IPS-18a (cell line): ENCODE measurements around the gene CXCL6.

ENCODE experiments used
- H3K27ac ChIP-seq: one replicate; pipeline ENCODE4 v1.5.1; 2013; ENCODE audit warnings: low read length
- H3K27me3 ChIP-seq: one replicate; pipeline ENCODE4 v1.6.1; 2013; ENCODE audit warnings: mild to moderate bottlenecking, low read length; ENCODE audit not compliant: control insufficient read depth, insufficient read depth
- H3K36me3 ChIP-seq: one replicate; pipeline ENCODE4 v1.6.1; 2013; ENCODE audit warnings: low read depth, low read length; ENCODE audit not compliant: control insufficient read depth
- H3K4me1 ChIP-seq: one replicate; pipeline ENCODE4 v1.6.1; 2013; ENCODE audit warnings: low read depth, low read length; ENCODE audit not compliant: control insufficient read depth
- H3K4me3 ChIP-seq: one replicate; pipeline ENCODE4 v1.5.1; 2013; ENCODE audit warnings: low read length
- H3K9ac ChIP-seq: one replicate; pipeline ENCODE4 v1.6.1; 2013; ENCODE audit warnings: mild to moderate bottlenecking, low read length, moderate library complexity
- H3K9me3 ChIP-seq: one replicate; pipeline ENCODE4 v1.6.1; 2013; ENCODE audit warnings: low read depth, low read length; ENCODE audit not compliant: control insufficient read depth

CXCL6 gene

DNA sequence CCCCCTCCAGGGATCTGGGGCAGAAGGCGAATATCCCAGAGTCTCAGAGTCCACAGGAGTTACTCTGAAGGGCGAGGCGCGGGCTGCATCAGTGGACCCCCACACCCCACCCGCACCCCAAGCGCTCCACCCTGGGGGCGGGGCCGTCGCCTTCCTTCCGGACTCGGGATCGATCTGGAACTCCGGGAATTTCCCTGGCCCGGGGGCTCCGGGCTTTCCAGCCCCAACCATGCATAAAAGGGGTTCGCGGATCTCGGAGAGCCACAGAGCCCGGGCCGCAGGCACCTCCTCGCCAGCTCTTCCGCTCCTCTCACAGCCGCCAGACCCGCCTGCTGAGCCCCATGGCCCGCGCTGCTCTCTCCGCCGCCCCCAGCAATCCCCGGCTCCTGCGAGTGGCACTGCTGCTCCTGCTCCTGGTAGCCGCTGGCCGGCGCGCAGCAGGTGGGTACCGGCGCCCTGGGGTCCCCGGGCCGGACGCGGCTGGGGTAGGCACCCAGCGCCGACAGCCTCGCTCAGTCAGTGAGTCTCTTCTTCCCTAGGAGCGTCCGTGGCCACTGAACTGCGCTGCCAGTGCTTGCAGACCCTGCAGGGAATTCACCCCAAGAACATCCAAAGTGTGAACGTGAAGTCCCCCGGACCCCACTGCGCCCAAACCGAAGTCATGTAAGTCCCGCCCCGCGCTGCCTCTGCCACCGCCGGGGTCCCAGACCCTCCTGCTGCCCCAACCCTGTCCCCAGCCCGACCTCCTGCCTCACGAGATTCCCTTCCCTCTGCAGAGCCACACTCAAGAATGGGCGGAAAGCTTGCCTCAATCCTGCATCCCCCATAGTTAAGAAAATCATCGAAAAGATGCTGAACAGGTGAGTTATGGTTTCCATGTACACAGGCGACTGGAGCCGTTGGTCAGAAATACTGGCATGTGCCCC, 32.9 kb downstream of the CXCL6 start, which contains the start of gene CXCL1:
CXCL1 (plus strand) TSS at position 264 of the 926 bp plus-strand sequence; CDS start at position 342, 78 bp downstream.
- H3K9ac ChIP-seq = no peak within 1 kb of the TSS
- peaks cover 25% of the 10 kb centered on the region for H3K27me3 ChIP-seq
- no peaks in the 10 kb centered on the region for H3K36me3 ChIP-seq
- no peak within 1 kb of the TSS for H3K27ac ChIP-seq
- peaks cover 9% of the 10 kb centered on the region for H3K4me1 ChIP-seq
- peak within 1 kb of the TSS; percentile 49 for H3K4me3 ChIP-seq
- H3K9me3 ChIP-seq = no peaks in the 10 kb centered on the region

DNA sequence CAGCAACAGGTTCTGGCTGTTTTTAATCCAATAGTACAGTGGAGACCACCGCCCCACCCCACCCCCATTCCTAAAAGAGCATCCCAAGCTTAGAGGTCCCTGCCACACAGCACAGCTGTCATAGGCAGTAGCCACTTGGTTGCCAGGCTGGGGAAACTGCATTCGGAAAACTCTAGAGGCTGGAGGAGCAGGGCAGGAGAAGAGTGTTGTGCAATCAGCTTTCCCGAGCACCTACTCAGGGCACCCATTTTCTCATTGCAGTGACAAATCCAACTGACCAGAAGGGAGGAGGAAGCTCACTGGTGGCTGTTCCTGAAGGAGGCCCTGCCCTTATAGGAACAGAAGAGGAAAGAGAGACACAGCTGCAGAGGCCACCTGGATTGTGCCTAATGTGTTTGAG, 33.8 kb downstream of the CXCL6 start:
- no peak overlapping the region for H3K9ac ChIP-seq
- H3K4me3 ChIP-seq = no peak overlapping the region

DNA sequence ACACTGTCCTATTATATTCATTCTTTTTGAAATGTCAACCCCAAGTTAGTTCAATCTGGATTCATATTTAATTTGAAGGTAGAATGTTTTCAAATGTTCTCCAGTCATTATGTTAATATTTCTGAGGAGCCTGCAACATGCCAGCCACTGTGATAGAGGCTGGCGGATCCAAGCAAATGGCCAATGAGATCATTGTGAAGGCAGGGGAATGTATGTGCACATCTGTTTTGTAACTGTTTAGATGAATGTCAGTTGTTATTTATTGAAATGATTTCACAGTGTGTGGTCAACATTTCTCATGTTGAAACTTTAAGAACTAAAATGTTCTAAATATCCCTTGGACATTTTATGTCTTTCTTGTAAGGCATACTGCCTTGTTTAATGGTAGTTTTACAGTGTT, 34.3 kb downstream of the CXCL6 start:
- Histone ChIP-seq H3K9me3 (no peaks in the 10 kb centered on the region), H3K36me3 (no peaks in the 10 kb centered on the region), H3K9ac (no peak overlapping the region), H3K4me1 (peaks cover 9% of the 10 kb centered on the region), H3K4me3 (no peak overlapping the region), H3K27ac (no peak overlapping the region), H3K27me3 (peaks cover 25% of the 10 kb centered on the region)

More for the DNA sequence above, 33.8 kb downstream of the CXCL6 start:
- peaks cover 9% of the 10 kb centered on the region for H3K4me1 ChIP-seq
- no peaks in the 10 kb centered on the region for H3K9me3 ChIP-seq
- H3K27ac ChIP-seq = no peak overlapping the region
- peaks cover 25% of the 10 kb centered on the region for H3K27me3 ChIP-seq
- H3K36me3 ChIP-seq = no peaks in the 10 kb centered on the region

DNA sequence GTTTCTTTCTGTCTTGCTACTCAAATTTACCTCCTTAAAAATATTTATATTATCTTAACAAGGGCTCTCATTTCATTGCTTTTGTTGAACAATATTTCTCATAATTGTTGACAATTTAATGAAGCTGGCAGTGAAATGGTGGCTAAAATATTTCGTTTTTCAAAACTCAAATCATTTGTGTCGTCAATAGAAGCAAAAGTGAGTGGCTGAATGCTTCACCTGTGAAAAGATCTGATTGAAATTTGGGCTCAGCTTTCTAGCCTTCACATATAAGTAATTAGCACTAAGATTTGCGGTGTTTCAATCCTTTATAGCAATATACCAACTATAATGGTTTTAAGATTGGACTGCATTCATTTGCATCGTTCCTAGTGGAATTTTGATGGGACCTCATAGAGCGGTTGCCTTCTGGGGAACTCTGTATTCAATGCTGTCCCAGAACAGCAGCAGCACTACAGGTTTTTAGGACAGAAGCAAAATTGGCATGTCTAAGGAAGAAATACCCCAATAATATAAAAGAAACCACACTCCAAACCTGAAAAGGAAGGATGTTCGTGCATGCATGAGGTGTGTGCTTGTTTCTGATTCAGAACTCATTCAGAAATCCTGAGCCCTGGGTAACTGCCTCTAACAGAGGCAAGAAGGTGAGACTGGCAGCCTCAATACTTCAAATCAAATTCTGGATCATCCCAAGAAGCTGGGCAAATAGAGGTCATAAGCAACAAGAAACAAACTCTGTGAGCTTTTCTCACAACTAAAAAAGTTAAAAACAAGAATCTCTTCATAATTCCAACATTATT, 35.2 kb downstream of the CXCL6 start:
- Histone ChIP-seq H3K4me3 (no peak overlapping the region), H3K36me3 (no peaks in the 10 kb centered on the region), H3K9ac (no peak overlapping the region), H3K27ac (no peak overlapping the region), H3K27me3 (peaks cover 25% of the 10 kb centered on the region), H3K9me3 (no peaks in the 10 kb centered on the region), H3K4me1 (peaks cover 9% of the 10 kb centered on the region)

DNA sequence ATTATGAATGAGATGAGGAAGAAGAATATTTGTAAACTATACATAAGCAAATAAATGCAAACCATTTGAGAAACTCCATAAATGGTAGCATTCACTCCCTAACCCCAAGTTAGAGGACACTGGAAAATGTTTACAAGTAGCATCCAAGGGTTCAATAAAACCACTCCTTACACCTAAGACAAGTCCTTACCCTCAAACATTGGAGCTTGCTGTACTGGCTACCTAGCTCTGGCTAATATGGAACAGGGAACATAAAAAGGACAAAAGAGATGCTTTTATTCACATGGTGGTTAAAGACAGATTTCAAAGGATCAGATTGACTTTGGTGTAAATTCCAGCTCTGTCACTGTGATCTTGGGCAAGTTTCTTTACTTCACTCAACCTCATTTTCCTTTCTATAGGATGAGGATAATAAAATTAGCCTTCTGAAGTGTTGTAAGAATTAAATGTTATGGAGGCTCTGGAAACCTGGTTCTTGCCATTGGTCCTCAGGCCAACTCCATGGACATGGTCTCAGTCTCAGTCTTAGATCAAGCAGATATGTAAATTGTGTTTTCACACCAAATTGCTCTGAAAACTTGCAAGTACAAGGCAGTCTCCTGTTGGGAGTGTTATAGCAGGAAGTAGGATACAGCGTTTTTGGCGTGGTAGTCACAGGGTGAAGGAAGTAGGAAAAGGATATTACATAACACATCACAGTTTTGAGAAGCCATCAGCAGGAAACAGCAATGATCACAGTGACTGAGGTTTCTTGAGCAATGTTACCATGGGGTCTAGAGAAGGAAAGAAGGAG, 36.0 kb downstream of the CXCL6 start:
- H3K4me3 ChIP-seq = no peak overlapping the region
- H3K27ac ChIP-seq = no peak overlapping the region
- no peaks in the 10 kb centered on the region for H3K9me3 ChIP-seq
- H3K9ac ChIP-seq = no peak overlapping the region
- H3K36me3 ChIP-seq = no peaks in the 10 kb centered on the region
- peaks cover 25% of the 10 kb centered on the region for H3K27me3 ChIP-seq
- H3K4me1 ChIP-seq = peaks cover 9% of the 10 kb centered on the region

DNA sequence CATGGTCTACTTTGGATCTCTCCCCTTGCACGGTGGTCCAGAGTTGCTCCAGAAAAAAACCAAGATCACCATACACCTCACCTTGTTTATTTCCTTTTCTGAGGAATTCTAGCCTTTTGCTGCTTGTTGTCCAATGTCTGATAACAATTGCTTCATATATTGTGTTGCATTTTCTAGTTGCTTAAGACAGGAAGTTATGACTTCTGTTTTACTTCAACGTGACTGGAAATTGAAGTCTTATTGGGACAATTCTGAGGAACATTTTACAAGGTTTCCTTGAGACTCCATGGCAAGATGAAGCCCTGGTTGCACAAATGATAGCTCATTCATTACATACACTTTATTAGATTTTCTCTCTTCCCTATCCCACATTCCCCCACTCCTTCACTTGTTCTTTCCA, 37.9 kb downstream of the CXCL6 start:
- Histone ChIP-seq H3K4me3 (no peak overlapping the region), H3K27me3 (peaks cover 10% of the 10 kb centered on the region), H3K27ac (no peak overlapping the region), H3K9ac (no peak overlapping the region), H3K36me3 (no peaks in the 10 kb centered on the region), H3K9me3 (no peaks in the 10 kb centered on the region), H3K4me1 (no peaks in the 10 kb centered on the region)

DNA sequence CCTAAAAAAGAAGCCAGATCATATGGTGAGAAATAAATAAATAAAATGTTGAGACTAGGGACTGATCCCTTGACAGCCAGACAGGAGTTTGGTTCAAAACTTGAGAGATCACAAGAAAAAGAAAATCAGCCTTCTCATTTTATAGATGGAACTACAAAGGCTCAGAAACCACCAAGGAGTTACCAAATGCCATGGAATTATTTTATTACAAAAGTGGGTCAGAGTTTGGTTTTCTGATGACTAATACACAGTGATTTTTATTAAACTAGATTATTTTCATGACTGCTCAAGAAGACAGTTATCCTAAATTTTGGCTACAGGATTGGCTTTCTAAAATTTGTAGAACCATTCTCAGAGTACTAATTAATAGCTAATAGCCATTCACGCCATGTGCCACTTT, 38.9 kb downstream of the CXCL6 start:
- no peak overlapping the region for H3K27ac ChIP-seq
- no peaks in the 10 kb centered on the region for H3K4me1 ChIP-seq
- no peaks in the 10 kb centered on the region for H3K9me3 ChIP-seq
- no peak overlapping the region for H3K9ac ChIP-seq
- no peaks in the 10 kb centered on the region for H3K36me3 ChIP-seq
- H3K4me3 ChIP-seq = no peak overlapping the region
- H3K27me3 ChIP-seq = no peaks in the 10 kb centered on the region

DNA sequence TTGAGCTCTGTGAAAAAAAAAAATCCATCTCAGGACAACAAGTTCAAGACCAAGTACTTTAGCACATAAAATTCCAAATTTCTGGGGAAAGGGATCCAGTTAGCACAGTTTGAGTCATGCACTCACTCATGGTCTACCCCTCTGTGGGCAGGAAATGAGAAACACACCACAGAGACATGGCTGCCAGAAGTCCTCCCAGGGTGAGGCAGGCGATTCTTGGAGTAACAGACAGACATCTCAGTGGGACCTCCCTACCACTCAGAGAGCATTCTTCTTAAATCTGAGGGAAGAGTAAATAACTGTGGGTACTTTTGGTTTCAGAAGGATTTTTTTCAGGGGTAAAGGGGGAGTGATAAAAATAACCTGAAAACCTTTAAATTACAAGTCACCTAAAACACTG, 46.8 kb downstream of the CXCL6 start:
- Histone ChIP-seq H3K36me3 (no peaks in the 10 kb centered on the region), H3K9me3 (no peaks in the 10 kb centered on the region), H3K4me1 (no peaks in the 10 kb centered on the region), H3K9ac (no peak overlapping the region), H3K27me3 (no peaks in the 10 kb centered on the region), H3K4me3 (no peak overlapping the region), H3K27ac (no peak overlapping the region)

DNA sequence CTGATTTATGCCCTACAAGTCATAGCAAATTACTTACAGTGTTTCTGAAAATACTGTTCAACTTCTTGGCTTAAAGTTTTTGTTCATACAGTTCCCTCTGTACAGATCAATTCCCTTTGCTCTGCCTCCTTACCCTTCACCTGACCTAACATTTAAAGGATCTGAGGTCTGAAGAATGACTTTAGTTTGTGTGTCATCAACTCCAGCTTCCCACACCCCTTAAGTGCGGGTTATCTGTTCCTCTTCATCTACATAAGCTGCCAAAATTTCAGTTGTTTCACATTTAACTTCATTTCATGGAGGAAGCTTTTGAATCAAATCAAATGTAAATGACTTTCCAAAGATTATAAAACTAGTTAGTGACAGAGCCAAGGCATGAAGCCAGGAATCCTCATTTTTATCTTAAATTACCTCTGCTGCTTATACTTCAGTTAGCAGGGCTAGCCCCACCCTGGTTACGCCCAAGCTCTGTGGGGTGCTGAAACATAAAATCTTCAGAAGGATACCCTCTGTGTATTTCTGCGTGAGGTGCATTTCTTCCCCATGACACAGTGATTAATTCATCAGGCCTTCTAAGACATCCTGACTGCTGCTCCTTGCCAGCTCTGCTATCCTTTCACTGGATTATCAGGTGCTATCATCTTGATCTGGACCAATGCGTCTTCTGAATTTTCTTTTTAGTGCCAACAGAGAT, 49.2 kb downstream of the CXCL6 start:
- Histone ChIP-seq H3K4me3 (no peak overlapping the region), H3K27me3 (no peaks in the 10 kb centered on the region), H3K9me3 (no peaks in the 10 kb centered on the region), H3K9ac (no peak overlapping the region), H3K4me1 (no peaks in the 10 kb centered on the region), H3K36me3 (no peaks in the 10 kb centered on the region), H3K27ac (no peak overlapping the region)
